HG03135 (cell line): ENCODE measurements around the gene FUBP3.

Source experiments
- ATAC-seq: cut with Tn5 transposase; IDR thresholded peaks from one replicate; pipeline ENCODE4 v1.9.1; 2021; ENCODE audit warnings: mild to moderate bottlenecking, moderate library complexity; ENCODE audit not compliant: unreplicated experiment

FUBP3 gene

GRCh38 chr9:130606887-130607600 lies 27.7 kb downstream of the FUBP3 start:
- ATAC-seq, result no peak

- ATAC-seq, result no peak
These were observed 28.5 kb downstream of the FUBP3 start for GRCh38 chr9:130607640-130608420.

- ATAC-seq, result no peak
These were observed 29.3 kb downstream of the FUBP3 start for GRCh38 chr9:130608554-130609134.

- no peak for ATAC-seq
These were observed 29.8 kb downstream of the FUBP3 start for GRCh38 chr9:130609163-130609562.

- no peak for ATAC-seq
These were observed 31.7 kb downstream of the FUBP3 start for GRCh38 chr9:130610862-130611707.

- ATAC-seq, result no peak
These were observed 37.1 kb downstream of the FUBP3 start for GRCh38 chr9:130616451-130616850.

- ATAC-seq, result no peak
These were observed 44.1 kb downstream of the FUBP3 start for GRCh38 chr9:130623466-130623865.

- no peak for ATAC-seq
These were observed 44.8 kb downstream of the FUBP3 start for GRCh38 chr9:130624154-130624553.

GRCh38 chr9:130626249-130626996 lies 47.0 kb downstream of the FUBP3 start:
- no peak for ATAC-seq

- ATAC-seq, result no peak
These were observed 47.7 kb downstream of the FUBP3 start for GRCh38 chr9:130627051-130627450.

GRCh38 chr9:130627896-130628792 lies 48.8 kb downstream of the FUBP3 start:
- no peak for ATAC-seq

- ATAC-seq, result no peak
These were observed 50.2 kb downstream of the FUBP3 start for GRCh38 chr9:130629443-130630070.

- no peak for ATAC-seq
These were observed 50.7 kb downstream of the FUBP3 start for GRCh38 chr9:130630071-130630450.

GRCh38 chr9:130630506-130631330 lies 51.3 kb downstream of the FUBP3 start:
- ATAC-seq, result no peak

- no peak for ATAC-seq
These were observed 52.1 kb downstream of the FUBP3 start for GRCh38 chr9:130631331-130632080.

GRCh38 chr9:130632081-130632710 lies 52.8 kb downstream of the FUBP3 start:
- ATAC-seq, result no peak

- ATAC-seq, result no peak
These were observed 53.5 kb downstream of the FUBP3 start for GRCh38 chr9:130632841-130633240.
